Globus pallidus (tissue), 1 donor: ENCODE data around the gene PILRB.
"Not testable (repeated sequence)": the region's sequence is repeated elsewhere in the genome, so short reads cannot be mapped to it uniquely, and the experiment has no call there.

ENCODE experiments used
- DNase-seq: peaks from one replicate; pipeline ENCODE4 v3.0.0-alpha.2; 2015; ENCODE audit warnings: low spot score

The PILRB gene

DNA sequence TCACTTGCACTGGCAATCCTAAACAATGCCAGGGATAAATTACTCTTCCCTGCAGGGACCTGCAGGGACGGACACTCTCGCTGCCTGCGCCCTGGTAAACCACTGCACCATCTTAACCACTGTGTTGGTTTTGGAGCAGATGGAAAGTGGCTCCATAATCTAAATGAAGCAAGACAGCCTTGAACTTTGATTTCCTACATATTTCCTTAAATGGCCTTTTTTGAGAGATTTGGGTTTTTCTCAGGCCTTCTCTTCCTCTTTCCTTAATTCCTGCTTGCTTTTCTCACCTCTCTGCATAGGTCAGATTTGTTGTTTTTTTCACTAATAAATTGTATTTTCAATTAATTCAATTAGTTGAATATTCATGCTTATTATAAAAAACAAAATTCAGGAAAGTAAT is 18.1 kb downstream of the PILRB start:
- DNase-seq: no peak

DNA sequence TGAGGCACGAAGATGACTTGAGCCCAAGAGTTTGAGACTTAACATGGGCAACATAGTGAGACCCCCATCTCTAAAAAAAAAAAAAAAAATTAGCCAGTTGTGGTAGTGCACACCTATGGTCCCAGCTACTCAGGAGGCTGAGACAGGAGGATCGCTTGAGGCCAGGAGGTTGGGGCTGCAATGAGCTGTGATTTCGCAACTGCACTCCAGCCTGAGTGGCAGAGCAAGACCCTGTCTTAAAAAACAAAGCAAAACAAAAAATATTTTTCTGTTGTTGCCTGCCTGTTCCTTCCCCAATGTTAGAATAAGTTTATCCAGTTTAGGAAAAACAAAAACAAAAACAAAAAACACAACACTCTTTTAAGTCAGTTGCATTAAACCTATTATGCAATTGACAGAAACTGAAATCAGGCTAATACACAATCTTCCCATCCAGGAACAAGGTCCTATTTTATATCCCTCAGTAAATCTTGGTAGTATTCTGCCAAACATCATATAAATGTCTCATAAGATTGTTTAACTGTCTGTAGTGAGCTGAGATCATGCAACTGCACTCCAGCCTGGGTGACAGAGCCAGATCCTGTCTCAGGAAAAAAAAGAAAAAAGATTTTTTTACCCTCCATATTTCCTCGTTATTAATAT is 20.3 kb downstream of the PILRB start:
- DNase-seq: no peak

DNA sequence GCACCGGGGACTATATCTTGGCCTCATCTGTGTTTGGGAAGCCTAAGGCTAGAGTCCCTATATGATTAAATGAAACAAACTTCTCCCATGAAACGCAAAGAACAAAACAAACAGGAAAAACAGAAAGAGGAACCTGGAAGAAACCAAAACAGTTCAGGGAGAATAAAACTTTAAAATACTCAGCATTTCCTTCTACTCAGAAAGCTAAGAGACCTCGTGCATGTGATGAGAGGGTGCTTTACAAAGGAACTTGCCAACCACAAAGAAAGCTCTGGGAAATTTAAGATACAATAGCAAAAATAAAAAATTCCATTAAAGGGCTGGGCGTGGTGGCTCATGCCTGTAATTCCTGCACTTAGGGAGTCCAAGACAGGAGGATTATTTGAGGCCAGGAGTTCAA is 22.3 kb downstream of the PILRB start:
- peak; percentile 52 for DNase-seq

DNA sequence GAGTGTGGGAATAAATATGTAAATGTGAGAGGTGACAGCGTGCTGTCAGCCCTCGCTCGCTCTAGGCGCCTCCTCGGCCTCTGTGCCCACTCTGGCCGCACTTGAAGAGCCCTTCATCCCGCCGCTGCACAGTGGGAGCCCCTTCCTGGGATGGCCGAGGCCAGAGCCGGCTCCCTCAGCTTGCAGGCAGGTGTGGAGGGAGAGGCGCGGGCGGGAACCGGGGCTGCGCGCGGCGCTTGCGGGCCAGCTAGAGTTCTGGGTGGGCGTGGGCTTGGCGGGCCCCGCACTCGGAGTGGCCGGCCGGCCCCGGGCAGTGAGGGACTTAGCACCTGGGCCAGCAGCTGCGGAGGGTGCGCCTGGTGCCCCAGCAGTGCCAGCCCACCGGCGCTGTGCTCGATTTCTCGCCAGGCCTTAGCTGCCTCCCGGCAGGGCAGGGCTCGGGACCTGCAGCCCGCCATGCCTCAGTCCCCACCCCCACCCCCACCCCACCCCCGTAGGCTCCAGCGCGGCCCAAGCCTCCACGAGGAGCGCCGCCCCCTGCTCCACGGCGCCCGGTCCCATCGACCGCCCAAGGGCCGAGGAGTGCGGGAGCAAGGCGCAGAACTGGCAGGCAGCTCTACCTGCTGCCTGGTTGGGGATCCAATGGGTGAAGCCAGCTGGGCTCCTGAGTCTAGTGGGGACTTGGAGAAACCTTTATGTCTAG is 23.8 kb downstream of the PILRB start:
- not testable (repeated sequence) for DNase-seq

DNA sequence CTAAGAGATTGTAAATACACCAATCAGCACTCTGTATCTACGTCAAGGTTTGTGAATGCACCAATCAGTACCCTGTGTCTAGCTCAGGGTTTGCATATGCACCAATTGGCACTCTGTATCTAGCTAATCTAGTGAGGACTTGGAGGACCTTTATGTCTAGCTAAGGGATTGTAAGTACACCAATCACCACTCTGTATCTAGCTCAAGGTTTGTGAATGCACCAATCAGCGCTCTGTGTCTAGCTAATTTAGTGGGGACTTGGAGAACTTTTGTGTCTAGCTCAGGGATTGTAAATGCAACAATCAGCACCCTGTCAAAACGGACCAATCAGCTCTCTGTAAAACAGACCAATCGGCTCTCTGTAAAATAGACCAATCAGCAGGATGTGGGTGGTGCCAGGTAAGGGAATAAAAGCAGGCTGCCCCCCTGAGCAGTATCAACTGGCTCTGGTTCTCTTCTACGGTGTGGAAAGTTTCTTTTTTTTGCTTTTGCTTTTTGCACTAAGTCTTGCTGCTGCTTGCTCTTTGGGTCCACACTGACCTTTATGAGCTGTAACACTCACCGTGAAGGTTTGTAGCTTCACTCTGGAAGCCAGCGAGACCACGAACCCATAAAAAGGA is 24.4 kb downstream of the PILRB start:
- DNase-seq: not testable (repeated sequence)

DNA sequence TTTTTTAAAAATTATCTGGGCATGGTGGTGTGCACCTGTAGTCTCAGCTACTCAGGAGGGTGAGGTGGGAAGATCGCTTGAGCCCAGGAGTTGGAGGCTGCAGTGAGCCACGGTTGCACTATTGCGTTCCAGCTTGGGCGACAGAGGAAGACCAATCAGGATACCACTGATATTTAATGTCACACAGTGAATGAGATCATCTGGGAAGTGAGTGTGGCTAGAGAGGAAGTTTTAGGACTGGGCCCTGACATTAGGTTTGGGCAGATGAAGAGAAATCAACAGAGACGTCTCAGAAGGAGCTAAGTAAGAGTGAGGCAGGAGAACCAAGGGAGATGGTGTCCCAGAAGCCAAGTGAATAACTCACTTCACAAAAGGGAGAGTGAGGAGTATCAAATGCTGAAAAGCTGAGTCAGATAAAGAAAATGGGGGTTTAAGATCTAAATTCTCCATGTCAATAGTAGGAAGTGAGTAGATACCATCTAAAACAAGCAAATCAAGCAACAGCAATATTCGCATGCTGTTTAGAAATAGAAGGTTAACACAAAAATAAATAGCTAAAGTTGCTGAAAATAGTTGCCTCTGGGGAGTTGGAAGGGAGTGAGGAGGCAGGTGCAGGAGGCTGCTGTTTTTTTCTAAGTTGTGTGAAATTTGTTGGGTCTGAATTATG is 26.8 kb downstream of the PILRB start:
- no peak for DNase-seq

DNA sequence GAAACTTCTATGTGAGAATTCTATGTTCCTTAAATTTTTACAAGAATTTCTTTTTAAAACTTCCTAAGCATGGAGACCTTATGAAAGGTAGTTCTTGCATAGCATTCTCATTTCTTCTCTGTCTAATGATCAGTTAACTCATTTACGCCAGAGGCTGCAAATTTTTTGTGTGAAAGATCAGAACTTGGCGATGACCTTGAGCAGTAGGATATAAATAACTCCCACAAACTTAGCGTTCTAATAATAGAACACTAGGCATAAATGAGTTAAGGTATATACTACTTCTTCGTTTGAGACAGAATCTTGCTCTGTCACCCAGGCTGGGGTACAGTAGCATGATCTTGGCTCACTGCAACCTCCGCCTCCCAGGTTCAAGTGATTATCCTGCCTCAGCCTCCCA is 29.0 kb downstream of the PILRB start:
- DNase-seq: no peak

DNA sequence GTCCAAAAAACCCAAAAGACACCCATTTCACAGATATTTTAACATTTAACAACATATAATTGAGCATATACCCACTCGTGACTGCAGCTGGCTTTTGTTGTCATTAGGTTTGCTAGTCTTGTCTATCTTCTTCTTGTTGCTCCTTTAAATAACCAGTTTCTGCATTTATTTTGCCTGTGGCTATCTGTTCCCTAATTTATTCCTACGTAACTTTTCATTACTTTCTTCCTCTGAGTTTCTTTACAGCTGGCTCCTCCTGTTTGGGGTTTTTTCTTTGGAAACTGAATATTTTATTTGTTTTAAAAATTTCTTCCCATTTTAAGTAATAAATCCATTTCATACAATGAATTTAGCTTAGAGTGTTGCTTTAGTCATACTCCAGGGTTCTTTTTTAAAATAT is 29.8 kb downstream of the PILRB start:
- no peak for DNase-seq

DNA sequence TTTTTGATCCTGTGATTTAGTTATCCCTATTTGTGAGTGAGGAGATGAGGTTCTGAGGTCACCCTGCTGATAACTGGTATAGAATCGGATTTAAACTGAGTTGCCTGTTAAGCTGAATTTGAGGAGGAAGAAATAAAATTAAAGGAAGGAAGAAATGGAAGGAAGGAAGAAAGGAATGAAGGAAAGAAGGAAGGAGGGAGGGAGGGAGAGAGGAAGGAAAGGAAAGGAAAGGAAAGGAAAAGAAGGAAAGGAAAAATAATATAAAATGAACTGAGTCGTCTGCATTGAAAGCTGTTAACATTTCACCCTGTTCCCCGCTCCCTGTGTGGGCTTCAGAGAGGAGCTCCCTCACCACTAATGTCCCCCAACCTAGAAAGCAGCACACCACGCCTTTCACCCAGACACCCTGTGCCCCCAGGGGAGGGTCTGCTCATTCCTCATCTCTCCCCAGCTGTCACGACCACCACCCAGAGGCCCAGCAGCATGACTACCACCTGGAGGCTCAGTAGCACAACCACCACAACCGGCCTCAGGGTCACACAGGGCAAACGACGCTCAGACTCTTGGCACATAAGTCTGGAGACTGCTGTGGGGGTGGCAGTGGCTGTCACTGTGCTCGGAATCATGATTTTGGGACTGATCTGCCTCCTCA is 31.6 kb downstream of the PILRB start:
- no peak for DNase-seq

DNA sequence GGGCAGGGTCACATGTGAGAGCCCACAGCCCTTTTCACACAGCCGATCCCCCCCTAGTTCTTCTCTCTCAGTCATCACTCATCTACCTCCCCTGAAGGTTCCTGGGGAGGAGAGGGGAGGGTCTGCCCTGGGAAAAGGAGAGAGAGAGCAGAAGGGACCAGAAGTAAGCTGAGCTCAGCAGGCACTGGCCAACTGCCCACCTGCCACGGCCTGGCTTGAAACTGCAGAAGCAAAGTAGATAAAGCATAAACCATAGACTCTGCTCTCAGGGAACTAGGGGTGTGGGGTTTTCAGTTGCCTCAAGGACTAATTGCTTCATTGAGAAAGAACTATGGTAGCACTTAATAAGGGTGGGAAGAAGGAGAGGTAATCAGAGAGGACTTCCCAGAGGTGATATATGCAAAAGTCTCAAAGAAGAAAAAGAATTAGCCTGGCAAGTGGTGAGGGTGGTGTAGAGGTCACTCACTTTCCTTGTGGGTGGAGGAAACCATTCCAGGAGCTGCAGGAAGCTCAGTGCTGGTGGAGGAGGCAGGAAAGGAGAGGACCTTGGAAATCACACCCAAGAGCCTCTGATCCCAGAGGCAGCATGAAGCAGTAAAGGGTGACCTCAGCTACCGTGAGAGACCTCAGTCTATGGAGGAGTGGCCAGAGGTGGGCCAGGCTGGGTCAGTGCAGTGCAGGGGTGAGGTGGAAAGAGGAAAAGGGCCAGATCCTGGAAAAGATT is 32.5 kb downstream of the PILRB start:
- no peak for DNase-seq

DNA sequence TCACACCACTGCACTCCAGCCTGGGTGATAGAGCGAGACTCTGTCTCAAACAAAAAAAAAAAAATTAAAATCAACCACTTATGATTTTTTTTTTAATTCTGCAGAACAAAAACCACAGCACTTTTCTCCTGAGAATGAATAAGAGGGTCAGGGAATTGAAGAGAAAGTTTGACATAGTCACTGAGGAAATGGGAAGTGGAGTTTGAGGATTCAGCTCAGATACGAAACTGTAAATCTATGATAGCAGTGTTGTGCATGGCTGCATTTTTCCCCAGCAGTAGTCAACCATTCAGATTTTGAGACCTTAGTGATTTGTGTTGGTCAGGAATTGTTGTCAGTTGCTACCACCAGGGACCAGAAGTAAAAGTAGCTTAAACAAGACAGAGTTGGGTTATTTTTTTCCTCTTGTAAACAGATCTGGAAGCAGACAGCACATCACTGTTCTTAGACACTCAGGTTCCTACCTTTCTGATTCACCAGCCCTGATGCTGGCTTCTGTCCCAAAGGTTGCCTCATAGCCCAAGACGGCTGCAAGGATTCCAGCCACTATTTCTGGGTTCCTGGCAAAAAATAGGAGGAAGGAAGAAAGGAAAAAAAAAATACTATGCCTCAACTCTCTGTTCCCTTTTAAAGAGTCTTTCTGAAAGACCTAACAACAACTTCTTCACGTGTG is 35.5 kb downstream of the PILRB start:
- no peak for DNase-seq

DNA sequence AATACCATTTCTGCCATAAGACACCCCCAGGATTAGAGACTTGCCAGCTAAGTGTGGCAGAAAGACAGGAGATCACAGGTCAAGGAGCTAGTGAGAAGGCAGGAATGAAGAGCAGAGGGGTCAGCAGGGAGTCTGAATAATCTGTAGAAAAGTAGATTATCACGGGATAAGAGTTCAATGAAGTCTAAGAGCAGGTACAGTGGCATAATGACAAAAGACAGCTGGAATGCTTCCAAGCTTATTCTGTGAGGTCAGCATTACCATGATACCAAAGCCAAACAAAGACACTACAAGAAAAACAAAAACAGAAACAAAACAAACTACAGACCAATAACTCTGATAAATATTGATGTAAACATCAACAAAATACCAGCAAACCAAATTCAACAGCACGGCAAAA is 36.2 kb downstream of the PILRB start:
- no peak for DNase-seq

DNA sequence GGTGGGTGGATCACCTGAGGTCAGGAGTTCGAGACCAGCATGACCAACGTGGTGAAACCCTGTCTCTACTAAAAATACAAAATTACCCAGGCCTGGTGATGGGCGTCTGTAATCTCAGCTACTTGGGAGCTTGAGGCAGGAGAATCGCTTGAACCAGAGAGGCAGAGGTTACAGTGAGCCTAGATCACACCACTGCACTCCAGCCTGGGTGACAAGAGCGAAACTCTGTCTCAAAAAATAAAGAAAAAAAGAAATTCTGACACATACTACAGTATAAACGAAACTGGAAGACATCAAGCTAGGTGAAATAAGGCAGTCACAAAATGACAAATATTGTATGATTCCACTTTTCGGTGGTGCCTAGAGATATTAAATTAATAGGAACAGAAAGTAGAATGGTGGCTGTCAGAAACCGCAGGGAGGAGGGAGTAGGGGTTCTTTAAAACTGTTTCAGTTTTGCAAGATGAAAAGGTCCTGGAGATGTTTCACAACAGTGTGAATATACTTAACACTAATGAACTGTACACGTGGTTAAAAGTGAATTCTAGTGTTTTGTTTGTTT is 38.6 kb downstream of the PILRB start:
- no peak for DNase-seq

DNA sequence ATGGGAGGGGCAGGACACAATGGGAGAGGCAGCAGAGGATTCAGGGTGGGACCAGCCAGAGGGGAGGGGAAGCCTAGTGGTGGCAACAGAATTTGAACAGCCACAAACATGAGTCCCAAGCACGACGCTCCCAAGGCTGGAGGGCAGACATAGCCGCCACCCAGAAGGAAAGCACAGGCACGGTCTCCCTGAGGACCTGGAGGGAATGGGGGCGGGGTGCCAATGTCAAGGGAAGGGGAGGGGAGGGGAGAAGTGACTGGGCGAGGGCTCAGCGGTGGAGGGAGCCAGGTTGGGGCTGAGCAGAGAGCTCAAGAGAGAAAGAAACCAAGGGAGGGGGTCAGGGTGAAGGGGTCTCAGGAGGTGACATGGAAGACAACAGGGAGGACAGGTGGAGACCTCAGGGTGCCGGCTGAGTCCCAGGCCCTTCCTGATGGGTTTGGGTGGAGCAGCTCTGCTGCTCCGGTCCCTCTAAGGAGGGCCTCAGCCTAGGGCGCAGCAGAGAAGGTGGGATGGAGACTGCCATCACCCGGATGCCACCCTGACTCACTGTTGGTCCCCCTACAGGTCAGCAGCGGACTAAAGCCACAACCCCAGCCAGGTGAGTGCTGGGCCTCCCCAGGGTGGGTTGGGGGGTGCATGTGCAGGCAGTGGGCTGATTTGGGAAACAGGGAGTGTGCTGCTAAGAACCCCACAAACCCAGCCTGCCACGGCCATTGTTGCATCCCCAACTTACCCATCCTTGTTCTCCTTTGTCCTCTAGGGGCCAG is 39.6 kb downstream of the PILRB start:
- DNase-seq: no peak

DNA sequence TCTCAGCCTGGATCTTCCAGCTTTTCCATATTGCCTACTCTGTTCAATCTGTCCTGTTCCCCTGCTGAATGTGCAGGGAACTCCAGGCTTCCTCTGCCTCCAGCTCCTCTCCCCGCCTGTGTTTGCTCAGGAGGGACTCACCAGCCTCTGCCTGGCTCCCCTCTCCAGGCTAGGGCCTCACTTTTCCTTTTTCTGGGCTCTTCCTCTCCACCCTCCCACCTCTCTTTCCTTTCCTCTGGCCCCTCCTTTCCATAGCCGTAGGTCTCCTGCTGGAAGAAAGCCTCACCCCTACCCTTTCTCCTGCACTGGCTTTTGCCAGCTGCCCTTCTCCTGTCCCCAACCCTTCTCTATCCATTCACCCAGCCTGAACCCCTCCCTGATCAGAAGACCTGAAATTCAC is 40.3 kb downstream of the PILRB start:
- no peak for DNase-seq

DNA sequence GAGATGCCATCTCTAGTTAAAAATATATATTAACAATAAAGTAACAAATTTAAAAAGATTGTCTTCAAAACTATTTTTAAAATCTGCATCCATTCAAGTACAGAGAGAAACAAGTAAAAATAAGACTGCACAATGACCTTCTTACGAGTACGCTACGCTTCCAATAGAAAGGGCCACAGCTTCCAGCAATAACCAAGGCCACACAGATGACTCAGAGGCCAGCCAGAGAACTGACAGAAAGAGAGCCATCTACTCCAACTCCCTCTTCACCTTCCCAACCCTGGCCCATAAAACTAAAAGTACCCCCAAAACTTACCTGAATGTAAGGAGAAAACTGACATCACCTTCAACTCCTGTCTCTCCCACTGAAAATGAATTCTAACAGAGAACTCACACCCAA is 42.1 kb downstream of the PILRB start:
- no peak for DNase-seq

DNA sequence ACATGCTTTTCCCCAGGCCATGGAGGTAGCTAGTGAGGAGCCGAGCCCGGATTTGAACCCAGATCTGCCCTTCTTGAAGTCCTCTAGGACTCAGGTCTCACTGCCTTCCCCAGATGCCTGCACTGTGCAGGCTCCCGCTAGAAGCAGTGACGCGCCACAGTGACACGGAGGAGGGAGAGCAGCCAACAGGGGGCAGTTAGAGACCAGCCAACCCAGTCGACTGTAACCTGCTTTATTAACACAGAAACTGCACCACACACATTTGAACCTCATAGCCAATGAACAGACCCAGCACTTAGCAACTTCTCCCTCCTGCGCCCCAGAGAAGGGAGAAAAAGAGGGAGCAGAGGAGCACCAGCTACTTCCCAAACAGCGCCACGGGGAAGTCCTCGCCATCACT is 42.7 kb downstream of the PILRB start:
- DNase-seq: no peak

DNA sequence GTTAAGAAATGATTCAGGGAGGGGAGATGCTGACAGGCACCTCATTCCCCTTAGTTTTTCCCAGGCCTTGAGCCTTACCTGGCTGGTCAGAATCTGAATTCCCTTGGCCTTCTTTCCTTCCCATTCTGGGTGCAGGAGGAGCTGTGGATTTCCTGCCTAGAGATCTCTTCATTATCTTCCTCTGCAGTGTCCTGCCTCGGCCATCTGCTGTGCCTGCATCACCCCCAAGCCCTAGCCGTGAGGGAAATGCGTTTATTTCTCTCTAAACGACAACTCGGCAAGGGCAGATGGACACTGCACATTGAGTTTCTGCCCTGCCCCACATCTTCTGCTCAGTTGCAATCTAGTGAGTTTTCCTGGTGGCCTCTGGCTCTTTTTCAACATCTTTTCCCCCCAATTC is 43.9 kb downstream of the PILRB start:
- DNase-seq: no peak

DNA sequence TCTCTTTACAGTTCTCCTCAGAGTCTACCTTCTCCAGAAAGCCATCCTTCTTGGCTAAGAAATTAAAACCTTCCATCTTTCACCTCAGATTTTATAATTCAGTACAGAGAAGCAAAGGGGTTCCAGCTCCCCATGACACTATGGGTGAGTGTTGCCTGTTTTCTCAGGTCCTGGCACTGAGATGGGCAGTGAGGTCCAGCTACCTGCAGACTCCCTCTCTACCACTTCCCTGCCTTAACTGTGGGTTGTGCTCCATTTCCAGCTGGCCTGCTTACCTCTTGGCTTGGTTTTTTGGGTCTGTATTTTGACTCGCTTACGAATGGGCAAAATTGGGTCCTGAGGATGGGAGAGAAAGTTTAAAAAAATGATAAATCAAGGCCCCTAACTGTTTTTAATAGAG is 44.3 kb downstream of the PILRB start:
- no peak for DNase-seq

DNA sequence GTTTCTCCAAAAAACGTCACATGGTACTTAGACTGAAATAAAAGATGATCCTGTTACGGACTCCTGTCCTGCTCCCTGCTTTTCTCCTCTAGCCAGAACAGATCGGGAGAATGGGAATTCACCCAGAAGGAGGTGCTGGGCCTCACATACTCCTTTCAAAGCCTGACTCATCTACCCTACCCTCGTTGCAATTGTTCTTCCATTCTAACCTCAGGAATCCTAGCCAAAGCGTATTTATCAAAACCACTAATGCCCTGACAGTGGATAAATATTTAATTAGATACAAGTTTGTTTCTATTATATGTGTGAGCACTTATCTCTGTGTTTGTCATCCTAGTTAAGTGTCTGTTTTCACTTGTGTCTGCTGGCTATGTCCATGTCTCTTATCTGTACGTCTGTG is 48.9 kb downstream of the PILRB start:
- no peak for DNase-seq
